HL-60 (cell line): Measurements from ENCODE around the gene PDE4B.
A peak's percentile ranks its signal among the peaks of the same experiment; 100 is the strongest.

Experiments used
- DNase-seq, 2 experiments: peaks; one replicate each; pipeline ENCODE4 v3.0.0-alpha.2; 2010 to 2020; ENCODE audit warnings: low read depth in 1 of 2, low spot score in 1 of 2
- H3K27ac ChIP-seq: fragments of 250-450 bp; sonication (Bioruptor Pico); replicated peaks from 2 replicates; pipeline ENCODE4 v1.5.1; 2020; ENCODE audit warnings: mild to moderate bottlenecking, moderate library complexity
- H3K27me3 ChIP-seq: fragments of 250-450 bp; sonication (Bioruptor Pico); 2 replicates; pipeline ENCODE4 v1.5.1; 2021; ENCODE audit warnings: mild to moderate bottlenecking, moderate library complexity; ENCODE audit not compliant: insufficient read depth, poor library complexity, severe bottlenecking
- H3K4me3 ChIP-seq: replicated peaks from 2 replicates; pipeline ENCODE4 v1.5.1; 2011; ENCODE audit warnings: mild to moderate bottlenecking, control low read depth, low read length; ENCODE audit not compliant: insufficient read depth
- GABPA ChIP-seq: IDR thresholded peaks from 2 replicates; pipeline ENCODE4 v1.6.1; 2012; ENCODE audit warnings: low read depth
- POLR2AphosphoS5 ChIP-seq: IDR thresholded peaks from 2 replicates; pipeline ENCODE4 v1.6.1; 2012; ENCODE audit warnings: low read depth
- SPI1 ChIP-seq: IDR thresholded peaks from 2 replicates; pipeline ENCODE4 v1.6.1; 2012; ENCODE audit warnings: low read depth, mild to moderate bottlenecking, borderline replicate concordance
- TF ChIP-seq, protein P1 (sequence below): IDR thresholded peaks from 2 replicates; pipeline ENCODE4 v1.6.1; 2012; ENCODE audit warnings: low read depth; ENCODE audit not compliant: insufficient replicate concordance
- TF ChIP-seq, protein P2 (sequence below): IDR thresholded peaks from one replicate; pipeline ENCODE4 v1.5.1; 2011; ENCODE audit warnings: low read length, control low read depth, inconsistent platforms; ENCODE audit not compliant: insufficient read depth

PDE4B gene

DNA sequence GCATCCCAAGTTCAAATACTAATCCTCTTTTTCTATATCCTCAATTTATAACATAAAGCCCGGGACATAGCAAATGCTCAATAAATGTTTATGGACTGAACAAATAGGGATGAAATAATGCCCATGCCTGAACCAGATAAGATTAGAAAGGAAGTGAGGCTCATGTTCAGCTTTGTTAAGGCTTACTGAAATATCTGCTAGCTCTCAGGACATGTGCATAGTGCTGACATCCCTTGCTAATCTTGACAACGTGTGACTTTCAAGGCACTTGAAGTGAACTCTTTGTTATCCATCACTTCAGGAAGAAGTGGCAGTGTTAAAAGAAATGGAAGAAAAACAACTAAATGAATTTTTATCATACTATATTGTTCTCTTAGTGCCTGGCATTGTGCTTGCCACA lies 481.0 kb downstream of the PDE4B start:
- no peak overlapping the region for H3K27ac ChIP-seq
- DNase-seq: no peak
- TF ChIP-seq POLR2AphosphoS5: no peak
- TF ChIP-seq, protein P1, sequence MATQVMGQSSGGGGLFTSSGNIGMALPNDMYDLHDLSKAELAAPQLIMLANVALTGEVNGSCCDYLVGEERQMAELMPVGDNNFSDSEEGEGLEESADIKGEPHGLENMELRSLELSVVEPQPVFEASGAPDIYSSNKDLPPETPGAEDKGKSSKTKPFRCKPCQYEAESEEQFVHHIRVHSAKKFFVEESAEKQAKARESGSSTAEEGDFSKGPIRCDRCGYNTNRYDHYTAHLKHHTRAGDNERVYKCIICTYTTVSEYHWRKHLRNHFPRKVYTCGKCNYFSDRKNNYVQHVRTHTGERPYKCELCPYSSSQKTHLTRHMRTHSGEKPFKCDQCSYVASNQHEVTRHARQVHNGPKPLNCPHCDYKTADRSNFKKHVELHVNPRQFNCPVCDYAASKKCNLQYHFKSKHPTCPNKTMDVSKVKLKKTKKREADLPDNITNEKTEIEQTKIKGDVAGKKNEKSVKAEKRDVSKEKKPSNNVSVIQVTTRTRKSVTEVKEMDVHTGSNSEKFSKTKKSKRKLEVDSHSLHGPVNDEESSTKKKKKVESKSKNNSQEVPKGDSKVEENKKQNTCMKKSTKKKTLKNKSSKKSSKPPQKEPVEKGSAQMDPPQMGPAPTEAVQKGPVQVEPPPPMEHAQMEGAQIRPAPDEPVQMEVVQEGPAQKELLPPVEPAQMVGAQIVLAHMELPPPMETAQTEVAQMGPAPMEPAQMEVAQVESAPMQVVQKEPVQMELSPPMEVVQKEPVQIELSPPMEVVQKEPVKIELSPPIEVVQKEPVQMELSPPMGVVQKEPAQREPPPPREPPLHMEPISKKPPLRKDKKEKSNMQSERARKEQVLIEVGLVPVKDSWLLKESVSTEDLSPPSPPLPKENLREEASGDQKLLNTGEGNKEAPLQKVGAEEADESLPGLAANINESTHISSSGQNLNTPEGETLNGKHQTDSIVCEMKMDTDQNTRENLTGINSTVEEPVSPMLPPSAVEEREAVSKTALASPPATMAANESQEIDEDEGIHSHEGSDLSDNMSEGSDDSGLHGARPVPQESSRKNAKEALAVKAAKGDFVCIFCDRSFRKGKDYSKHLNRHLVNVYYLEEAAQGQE: no peak
- TF ChIP-seq, protein P2, sequence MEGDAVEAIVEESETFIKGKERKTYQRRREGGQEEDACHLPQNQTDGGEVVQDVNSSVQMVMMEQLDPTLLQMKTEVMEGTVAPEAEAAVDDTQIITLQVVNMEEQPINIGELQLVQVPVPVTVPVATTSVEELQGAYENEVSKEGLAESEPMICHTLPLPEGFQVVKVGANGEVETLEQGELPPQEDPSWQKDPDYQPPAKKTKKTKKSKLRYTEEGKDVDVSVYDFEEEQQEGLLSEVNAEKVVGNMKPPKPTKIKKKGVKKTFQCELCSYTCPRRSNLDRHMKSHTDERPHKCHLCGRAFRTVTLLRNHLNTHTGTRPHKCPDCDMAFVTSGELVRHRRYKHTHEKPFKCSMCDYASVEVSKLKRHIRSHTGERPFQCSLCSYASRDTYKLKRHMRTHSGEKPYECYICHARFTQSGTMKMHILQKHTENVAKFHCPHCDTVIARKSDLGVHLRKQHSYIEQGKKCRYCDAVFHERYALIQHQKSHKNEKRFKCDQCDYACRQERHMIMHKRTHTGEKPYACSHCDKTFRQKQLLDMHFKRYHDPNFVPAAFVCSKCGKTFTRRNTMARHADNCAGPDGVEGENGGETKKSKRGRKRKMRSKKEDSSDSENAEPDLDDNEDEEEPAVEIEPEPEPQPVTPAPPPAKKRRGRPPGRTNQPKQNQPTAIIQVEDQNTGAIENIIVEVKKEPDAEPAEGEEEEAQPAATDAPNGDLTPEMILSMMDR: no peak
- TF ChIP-seq GABPA: no peak
- TF ChIP-seq SPI1: no peak
- H3K27me3 ChIP-seq: no peaks in the 10 kb centered on the region
- no peak overlapping the region for H3K4me3 ChIP-seq

DNA sequence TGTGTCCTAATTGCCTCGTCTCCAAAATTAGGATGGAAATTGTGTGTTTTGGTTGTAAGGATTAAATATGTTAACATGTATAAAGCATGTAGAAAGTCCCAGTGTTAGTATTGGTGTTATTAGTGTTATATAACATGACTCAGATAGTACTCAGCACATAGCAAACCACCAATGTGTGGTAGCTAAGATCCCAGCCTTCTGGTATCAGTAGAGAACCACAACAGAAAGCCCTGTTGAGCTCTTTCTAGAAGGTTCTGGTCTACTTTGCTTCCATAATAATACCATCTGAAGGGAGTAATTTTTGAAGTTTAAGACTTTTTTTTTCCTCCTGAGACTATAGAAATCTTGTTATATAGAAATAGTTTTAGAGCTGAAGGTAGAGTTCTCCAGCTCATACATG lies 481.9 kb downstream of the PDE4B start:
- H3K4me3 ChIP-seq: no peak overlapping the region
- no peak overlapping the region for H3K27ac ChIP-seq
- no peak for DNase-seq
- no peaks in the 10 kb centered on the region for H3K27me3 ChIP-seq
- TF ChIP-seq, protein P2: no peak
- TF ChIP-seq, protein P1: no peak
- TF ChIP-seq SPI1 (no peak), GABPA (no peak), POLR2AphosphoS5 (no peak)

DNA sequence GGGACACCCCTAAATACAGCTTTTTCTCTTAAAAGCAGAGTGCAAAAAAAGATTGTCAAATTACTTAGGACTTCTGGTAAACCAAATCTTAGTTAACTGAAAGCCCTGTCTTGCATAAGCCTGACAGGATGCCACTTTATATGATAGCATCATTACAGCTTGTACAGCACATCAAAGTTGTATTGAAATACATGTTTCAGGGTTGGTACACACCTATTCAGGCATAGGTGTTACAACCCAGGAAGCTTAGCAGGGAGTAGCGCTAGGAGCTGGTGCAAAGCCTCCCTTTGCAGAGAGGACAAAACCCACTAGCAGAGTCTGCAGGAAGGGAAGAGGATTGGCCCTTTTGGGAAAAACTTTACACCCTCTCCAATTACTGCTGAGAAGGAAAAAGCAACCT lies 482.4 kb downstream of the PDE4B start:
- H3K4me3 ChIP-seq: no peak overlapping the region
- H3K27me3 ChIP-seq: no peaks in the 10 kb centered on the region
- TF ChIP-seq, protein P2: no peak
- no peak for DNase-seq
- no peak overlapping the region for H3K27ac ChIP-seq

DNA sequence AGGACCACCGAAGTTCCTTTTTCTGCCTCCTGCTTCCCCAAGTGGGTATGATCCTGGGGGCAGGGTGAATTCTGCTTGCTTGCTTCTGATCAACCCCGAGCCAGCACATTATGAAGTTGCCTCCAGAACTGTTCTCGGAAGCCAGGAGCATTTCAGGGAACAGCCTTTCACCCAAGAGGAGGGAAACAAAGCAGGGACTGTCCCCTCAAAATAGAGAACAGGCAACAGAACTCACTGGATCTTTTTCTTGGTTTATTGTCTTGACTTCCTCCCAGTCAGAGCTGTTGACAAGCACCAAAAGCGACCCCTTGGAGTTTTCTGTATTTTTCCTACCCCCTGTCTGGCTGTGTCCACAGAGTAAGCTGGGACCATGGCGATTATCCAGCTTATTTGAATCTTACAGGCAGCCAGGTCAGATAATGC lies 482.9 kb downstream of the PDE4B start:
- DNase-seq: peak in 1 of 2 experiments; percentile 40
- H3K4me3 ChIP-seq: no peak overlapping the region
- H3K27ac ChIP-seq: peak overlapping the region; percentile 29
- TF ChIP-seq, protein P2: no peak
- TF ChIP-seq SPI1: peak; percentile 28; the same call in 1 of the 2 replicates
- H3K27me3 ChIP-seq: no peaks in the 10 kb centered on the region
